Keratinocyte (primary cell): ENCODE measurements around the gene IL19. TPM values are rescaled to one million over a fixed set of nuclear protein-coding genes. Genes with fewer than 3 reads are reported as not detected.

Experiments
- DNase-seq: peaks from one replicate; pipeline ENCODE4 v3.0.0-alpha.2; 2011; ENCODE audit warnings: low read depth, missing footprints, low spot score
- FAIRE-seq: peaks from 2 replicates; lab custom pipeline; 2011; peaks lifted over from hg19 to GRCh38; lab: Jason Lieb, UNC
- H2AFZ ChIP-seq: 2 replicates; pipeline ENCODE4 v1.6.0; 2012; ENCODE audit warnings: low read length, control low read depth, inconsistent platforms; ENCODE audit not compliant: control insufficient read depth
- H3K27ac ChIP-seq: 2 replicates; pipeline ENCODE4 v1.5.1; 2011; ENCODE audit warnings: low read length; ENCODE audit not compliant: control insufficient read depth, insufficient read depth
- H3K27me3 ChIP-seq: 3 replicates; pipeline ENCODE4 v1.6.0; 2011; ENCODE audit warnings: low read length; ENCODE audit not compliant: control insufficient read depth, insufficient read depth; ENCODE audit errors: extremely low read depth
- H3K36me3 ChIP-seq, 2 experiments: 2 replicates in 1 of 2; 3 replicates in 1 of 2; pipeline ENCODE4 v1.5.1; 2011; ENCODE audit warnings: low read length in 2 of 2, mild to moderate bottlenecking in 1 of 2; ENCODE audit not compliant: control insufficient read depth in 2 of 2, insufficient read depth in 2 of 2; ENCODE audit errors: extremely low read depth in 1 of 2
- H3K4me1 ChIP-seq: 3 replicates; pipeline ENCODE4 v1.5.1; 2011; ENCODE audit warnings: low read length; ENCODE audit not compliant: control insufficient read depth, insufficient read depth; ENCODE audit errors: extremely low read depth
- H3K4me2 ChIP-seq: 3 replicates; pipeline ENCODE4 v1.6.0; 2011; ENCODE audit warnings: low read depth, low read length; ENCODE audit not compliant: control insufficient read depth, insufficient read depth; ENCODE audit errors: extremely low read depth
- H3K4me3 ChIP-seq, 3 experiments: fragments of 200-600 bp in 1 of 3; sonication (generic) in 1 of 3; 2 replicates in 2 of 3; 3 replicates in 1 of 3; pipeline ENCODE4 v1.5.1; 2011 to 2016; ENCODE audit warnings: low read length in 3 of 3, mild to moderate bottlenecking in 3 of 3, control low read depth in 2 of 3, inconsistent platforms in 1 of 3, low read depth in 1 of 3, mixed read lengths in 1 of 3, mixed run types in 1 of 3, moderate library complexity in 1 of 3; ENCODE audit not compliant: control insufficient read depth in 2 of 3, insufficient read depth in 2 of 3; ENCODE audit errors: extremely low read depth in 1 of 3
- H3K79me2 ChIP-seq: 2 replicates; pipeline ENCODE4 v1.6.0; 2012; ENCODE audit warnings: low read length; ENCODE audit not compliant: control insufficient read depth, insufficient read depth
- H3K9ac ChIP-seq: 3 replicates; pipeline ENCODE4 v1.6.0; 2011; ENCODE audit warnings: low read length; ENCODE audit not compliant: control insufficient read depth, insufficient read depth; ENCODE audit errors: extremely low read depth
- H3K9me1 ChIP-seq: 3 replicates; pipeline ENCODE4 v1.6.0; 2011; ENCODE audit warnings: low read length; ENCODE audit not compliant: control insufficient read depth, insufficient read depth; ENCODE audit errors: extremely low read depth
- H3K9me3 ChIP-seq: 2 replicates; pipeline ENCODE4 v1.5.1; 2012; ENCODE audit warnings: low read depth, low read length; ENCODE audit not compliant: control insufficient read depth
- H4K20me1 ChIP-seq: 3 replicates; pipeline ENCODE4 v1.6.0; 2011; ENCODE audit warnings: low read length; ENCODE audit not compliant: control insufficient read depth, insufficient read depth; ENCODE audit errors: extremely low read depth
- EZH2 ChIP-seq: IDR thresholded peaks from one replicate; pipeline ENCODE4 v1.6.1; 2012; ENCODE audit warnings: inconsistent platforms, mild to moderate bottlenecking, low read length, moderate library complexity
- dilution Hi-C: fragments of 300-500 bp; cut with MboI; formaldehyde crosslinking; loops from one replicate; pipeline ENCODE4 v1.7.0; 2020; ENCODE audit warnings: low sequenced_read_pairs; ENCODE audit not compliant: extremely low pct_ligation_motif_present
- polyA plus RNA-seq, 5 experiments: library from polyadenylated mRNA; depleted of rRNA in 3 of 5; stranded (reverse) in 3 of 5; stranded (forward) in 1 of 5; unstranded in 1 of 5; fragments of >200 nt; gene quantifications; 1 replicate in 1 of 5; 2 replicates in 3 of 5; 3 replicates in 1 of 5; pipeline versions ENCODE4 v1.2.1 to v1.2.3, GENCODE V29; 2011 to 2012; ENCODE audit warnings: missing spikeins in 2 of 5, low read depth in 1 of 5, low replicate concordance in 1 of 5
- TF ChIP-seq, protein P1 (sequence below), 3 experiments: IDR thresholded peaks in 1 of 3; conservative IDR thresholded peaks in 1 of 3; optimal IDR thresholded peaks in 1 of 3; 2 replicates in 2 of 3; 3 replicates in 1 of 3; pipeline versions ENCODE3 to v1.5.1; 2011; ENCODE audit warnings: low read length in 3 of 3, mild to moderate bottlenecking in 3 of 3, moderate library complexity in 2 of 3, control low read depth in 1 of 3, inconsistent platforms in 1 of 3; ENCODE audit not compliant: insufficient read depth in 2 of 3; ENCODE audit errors: extremely low read depth in 1 of 3

IL19 gene
- polyA plus RNA-seq, 1 donor (not counting 4 experiments of a cell fraction or from before 2014, with no cell fraction given), result not detected

DNA sequence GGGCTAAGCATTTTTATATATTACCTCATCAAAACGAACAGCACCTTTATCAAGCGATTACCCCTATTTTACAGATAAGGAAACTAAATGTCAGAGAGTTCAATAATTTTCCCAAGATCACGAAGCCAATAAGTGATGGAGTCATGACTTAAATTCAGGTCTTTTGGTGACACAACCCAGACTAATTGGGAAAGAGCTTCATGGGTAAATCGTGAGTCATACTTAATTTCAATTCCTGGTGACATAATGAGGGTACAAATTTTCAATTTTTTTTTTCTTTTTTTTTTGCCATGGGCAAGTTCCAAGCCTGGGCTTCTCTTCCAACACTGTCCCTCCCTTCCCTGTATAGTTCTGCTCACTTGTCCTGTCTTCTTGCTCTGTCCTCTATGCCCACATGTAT, 31.8 kb downstream of the IL19 start:
- dilution Hi-C loops, result no loop called here

DNA sequence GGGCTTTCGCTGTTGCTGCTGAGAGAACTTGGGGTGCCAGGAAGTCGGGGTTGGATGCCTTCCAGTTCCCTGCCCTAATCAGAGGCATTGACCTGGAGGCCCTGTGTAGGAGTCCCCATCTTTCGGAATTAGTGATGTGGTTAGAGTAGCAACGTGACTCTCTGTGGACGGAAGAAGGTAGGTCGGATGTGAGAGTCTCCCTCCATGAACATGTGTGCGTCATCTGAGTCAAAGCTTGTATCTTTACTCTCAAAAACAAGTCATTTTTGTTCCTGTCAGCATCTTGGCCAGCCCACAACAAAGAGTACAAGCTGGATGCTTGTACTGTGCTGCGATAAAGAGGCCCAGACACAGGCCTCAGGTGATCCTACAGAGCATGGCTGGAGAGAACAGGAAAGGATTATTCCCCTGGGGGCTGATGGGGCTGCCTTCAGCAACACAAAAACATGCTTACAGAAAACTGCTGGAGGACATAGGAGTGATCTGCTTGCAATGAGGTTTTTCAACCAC, 32.7 kb downstream of the IL19 start:
- Histone ChIP-seq H3K4me3 (no peak overlapping the region), H3K4me1 (peaks cover 15% of the 10 kb centered on the region), H2AFZ (no peak overlapping the region), H4K20me1 (no peaks in the 10 kb centered on the region), H3K9ac (no peak overlapping the region), H3K9me3 (no peaks in the 10 kb centered on the region), H3K27me3 (no peaks in the 10 kb centered on the region), H3K27ac (no peak overlapping the region), H3K79me2 (no peaks in the 10 kb centered on the region), H3K36me3 (no peaks in the 10 kb centered on the region), H3K9me1 (no peaks in the 10 kb centered on the region), H3K4me2 (no peak overlapping the region)
- FAIRE-seq (no peak), DNase-seq (no peak)
- TF ChIP-seq EZH2, result no peak
- TF ChIP-seq, protein P1, sequence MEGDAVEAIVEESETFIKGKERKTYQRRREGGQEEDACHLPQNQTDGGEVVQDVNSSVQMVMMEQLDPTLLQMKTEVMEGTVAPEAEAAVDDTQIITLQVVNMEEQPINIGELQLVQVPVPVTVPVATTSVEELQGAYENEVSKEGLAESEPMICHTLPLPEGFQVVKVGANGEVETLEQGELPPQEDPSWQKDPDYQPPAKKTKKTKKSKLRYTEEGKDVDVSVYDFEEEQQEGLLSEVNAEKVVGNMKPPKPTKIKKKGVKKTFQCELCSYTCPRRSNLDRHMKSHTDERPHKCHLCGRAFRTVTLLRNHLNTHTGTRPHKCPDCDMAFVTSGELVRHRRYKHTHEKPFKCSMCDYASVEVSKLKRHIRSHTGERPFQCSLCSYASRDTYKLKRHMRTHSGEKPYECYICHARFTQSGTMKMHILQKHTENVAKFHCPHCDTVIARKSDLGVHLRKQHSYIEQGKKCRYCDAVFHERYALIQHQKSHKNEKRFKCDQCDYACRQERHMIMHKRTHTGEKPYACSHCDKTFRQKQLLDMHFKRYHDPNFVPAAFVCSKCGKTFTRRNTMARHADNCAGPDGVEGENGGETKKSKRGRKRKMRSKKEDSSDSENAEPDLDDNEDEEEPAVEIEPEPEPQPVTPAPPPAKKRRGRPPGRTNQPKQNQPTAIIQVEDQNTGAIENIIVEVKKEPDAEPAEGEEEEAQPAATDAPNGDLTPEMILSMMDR (optimal IDR thresholded peaks at IDR 0.05 in 1 of 3, IDR thresholded peaks at IDR 0.05 in 1 of 3, conservative IDR thresholded peaks at IDR 0.05 in 1 of 3; ENCODE audit: extremely low read depth in 1 of 3, insufficient read depth in 2 of 3, low read length in 3 of 3), result no peak
- dilution Hi-C loops, result no loop called here

More for the DNA sequence above, 31.8 kb downstream of the IL19 start:
- Histone ChIP-seq H3K27me3 (no peaks in the 10 kb centered on the region), H3K4me2 (no peak overlapping the region), H3K4me1 (peaks cover 15% of the 10 kb centered on the region), H3K9me3 (no peaks in the 10 kb centered on the region), H3K4me3 (no peak overlapping the region), H3K79me2 (no peaks in the 10 kb centered on the region), H3K27ac (no peak overlapping the region), H3K9ac (no peak overlapping the region), H3K36me3 (no peaks in the 10 kb centered on the region), H3K9me1 (no peaks in the 10 kb centered on the region), H2AFZ (no peak overlapping the region), H4K20me1 (no peaks in the 10 kb centered on the region)
- no peak for TF ChIP-seq EZH2
- DNase-seq, result no peak
- FAIRE-seq, result no peak
